ENCODE measurements around the gene TUBB2B.

The TUBB2B gene

GRCh38 chr6:3227363-3228045 lies at the start of gene TUBB2B:
Gene TUBB2B (minus strand): TSS chr6:3227653. CDS start chr6:3227543, 110 bp downstream.
- no peak for DNase-seq (ENCODE audit: low read depth)

DNA sequence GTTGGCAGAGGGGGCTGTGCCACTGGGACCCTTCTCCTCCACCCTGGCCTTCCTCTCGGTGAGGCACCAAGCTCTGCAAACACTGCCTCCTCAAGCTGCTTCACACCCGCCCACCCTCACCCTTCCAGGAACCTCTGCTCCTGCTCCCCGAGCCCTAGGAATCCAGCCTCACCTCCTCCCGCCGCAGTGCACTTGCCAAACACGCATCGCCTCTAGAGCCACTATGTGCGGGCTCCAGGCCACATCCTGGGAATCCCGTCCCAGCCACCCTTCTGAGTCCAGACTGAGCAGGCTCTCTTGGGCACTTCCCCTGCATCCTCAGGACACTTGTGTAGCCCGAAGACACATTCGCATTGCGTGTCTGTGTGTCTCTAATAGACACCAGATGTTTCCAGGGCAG lies 49.8 kb upstream of the TUBB2B start:
- DNase-seq (ENCODE audit: low read depth), result no peak

GRCh38 chr6:3276174-3277167 lies 49.0 kb upstream of the TUBB2B start:
- DNase-seq (ENCODE audit: low read depth), result no peak

- DNase-seq (ENCODE audit: low read depth), result no peak
These were observed 46.5 kb upstream of the TUBB2B start for GRCh38 chr6:3273707-3274521.

DNA sequence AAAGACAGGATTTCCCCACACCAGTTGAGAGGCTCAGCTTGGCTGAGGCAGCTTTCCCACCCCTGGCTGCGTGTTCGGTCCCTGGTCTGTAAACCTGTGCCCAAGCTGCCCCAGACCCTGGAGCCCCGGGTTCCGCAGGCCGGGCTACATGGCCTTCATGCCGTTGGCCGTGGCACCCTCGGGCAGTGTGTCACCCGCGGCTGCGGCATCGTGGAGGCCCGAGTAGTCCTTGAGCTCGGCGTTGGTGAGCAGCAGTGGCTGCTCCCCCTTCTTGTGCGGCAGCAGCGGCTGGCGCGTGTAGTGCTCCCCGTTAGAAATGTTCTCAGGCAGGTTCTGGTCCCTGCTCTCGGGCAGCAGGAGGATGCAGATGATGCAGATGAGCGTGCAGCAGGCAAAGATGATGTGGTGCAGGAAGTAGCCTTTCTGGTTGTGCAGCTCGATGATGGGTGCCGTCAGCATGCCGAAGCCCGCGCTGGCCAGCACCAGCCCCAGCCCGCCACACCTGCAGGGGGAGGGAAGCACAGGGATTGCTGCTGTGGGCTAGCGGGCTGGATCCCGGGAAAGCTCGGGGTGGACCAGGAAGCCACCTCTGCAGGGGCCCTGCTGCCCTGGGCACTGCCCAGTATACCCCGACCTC lies 45.6 kb upstream of the TUBB2B start:
- no peak for DNase-seq (ENCODE audit: low read depth)

DNA sequence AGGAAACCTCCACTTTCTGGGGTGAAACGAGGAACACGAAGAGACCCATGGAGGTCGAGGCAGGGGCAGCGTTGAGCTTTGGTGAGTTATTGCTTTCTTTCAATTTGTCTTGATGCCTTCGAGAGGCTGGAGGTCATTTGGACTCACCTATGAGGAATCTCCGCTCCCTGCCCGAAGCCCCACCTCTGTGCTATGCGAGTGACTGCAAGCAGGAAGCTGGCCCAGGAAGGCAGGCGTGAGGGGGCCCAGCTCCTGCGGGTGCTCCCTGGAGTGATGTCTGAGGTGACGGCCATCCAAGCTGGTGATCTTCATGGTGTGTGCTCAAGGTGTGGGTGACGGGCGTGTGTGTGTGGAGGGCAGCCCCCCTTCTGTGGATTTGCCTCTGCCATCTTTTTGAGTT lies 44.3 kb upstream of the TUBB2B start:
- no peak for DNase-seq (ENCODE audit: low read depth)

- DNase-seq (ENCODE audit: low read depth), result no peak
These were observed 42.8 kb upstream of the TUBB2B start for GRCh38 chr6:3270258-3270657.

DNA sequence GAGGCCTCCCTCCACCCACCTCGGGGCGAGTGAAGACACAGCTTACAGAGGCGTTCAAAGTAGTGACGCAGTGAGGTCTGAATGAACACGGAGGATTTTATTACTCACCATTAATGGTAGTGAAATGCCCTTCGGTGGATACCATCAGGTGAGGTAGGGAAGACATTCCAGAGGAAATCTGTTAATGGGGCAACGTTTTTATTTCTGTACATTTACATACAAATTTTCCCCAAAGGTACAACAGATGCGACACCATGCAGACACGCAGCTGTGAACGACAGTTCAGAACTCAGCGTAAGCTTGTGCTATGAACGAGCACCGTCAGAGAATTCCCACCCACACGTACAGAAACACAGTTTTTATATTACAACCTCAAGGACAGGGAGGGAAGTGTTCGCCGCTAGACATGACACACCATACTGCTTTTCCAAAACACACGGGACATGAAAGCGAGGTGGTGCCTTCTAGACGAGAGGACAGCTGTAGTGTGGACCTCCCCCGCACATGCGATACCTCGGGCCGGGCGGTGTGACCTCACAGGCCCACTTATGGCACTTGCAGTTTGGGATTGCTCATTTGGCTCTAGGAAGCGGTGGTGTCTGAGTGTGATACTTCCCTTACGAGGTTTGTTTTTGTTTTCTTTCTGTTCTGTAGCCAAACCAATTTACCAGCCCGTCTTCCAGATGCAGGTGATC lies 42.0 kb upstream of the TUBB2B start:
- DNase-seq (ENCODE audit: low read depth), result no peak

DNA sequence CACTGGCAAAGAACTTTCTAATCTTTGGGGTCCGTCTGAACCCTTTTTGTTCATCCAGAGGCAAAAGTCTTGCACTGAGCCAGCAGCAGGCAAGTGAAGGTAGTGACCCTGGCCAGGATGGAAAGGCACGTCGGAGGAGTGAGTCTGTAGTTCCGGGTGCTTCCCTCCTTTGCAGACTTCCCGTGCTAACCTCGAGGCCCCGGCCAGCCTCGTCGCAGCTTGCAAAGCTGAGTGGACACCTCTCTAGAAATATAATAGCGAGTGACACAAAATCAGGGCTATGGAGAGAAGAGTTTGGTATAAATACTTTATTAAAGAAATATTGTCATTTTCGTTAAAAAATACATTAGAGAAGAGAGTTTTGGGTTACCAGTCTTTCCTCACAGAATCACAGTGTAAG lies 41.2 kb upstream of the TUBB2B start:
- DNase-seq (ENCODE audit: low read depth), result no peak

DNA sequence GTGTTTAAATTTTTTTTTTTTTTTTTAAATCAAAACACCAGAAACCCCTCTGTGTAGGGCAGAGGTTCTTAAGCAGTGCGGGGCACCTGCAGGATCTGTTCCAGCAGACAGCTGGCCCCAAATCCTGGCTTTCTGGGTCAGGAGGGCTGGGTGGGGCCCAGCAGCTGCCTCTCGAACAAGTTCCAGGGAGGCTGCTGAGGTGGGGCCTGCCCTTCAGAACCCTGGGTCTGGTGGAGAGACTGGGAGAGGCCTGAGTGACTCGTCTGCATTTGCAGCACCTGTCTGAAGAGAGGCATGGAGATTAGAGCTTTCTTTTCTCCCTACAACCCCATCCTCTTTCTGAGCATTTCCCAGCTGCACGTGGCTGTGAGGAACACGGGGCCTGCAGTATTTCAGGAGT lies 39.7 kb upstream of the TUBB2B start:
- DNase-seq (ENCODE audit: low read depth), result no peak

DNA sequence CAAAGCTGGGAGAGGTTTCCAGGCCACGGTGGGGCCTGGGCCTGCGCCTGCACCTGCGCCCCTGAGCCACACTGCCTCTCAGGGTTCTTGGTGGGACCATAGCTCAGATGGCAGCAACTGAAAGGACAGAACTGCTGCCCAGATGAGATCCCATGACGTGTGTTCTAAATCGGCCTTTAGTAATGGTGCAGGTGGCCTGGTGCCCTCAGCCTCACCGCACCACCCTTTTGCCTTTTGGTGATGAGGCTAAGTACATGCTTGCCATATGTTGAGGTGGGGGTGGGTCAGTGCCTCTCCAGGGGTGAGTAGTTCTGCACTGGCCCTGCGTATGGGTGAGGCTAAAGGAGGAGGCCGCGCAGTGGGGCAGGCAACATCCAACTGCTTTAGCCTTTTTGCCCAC lies 38.7 kb upstream of the TUBB2B start:
- no peak for DNase-seq (ENCODE audit: low read depth)

DNA sequence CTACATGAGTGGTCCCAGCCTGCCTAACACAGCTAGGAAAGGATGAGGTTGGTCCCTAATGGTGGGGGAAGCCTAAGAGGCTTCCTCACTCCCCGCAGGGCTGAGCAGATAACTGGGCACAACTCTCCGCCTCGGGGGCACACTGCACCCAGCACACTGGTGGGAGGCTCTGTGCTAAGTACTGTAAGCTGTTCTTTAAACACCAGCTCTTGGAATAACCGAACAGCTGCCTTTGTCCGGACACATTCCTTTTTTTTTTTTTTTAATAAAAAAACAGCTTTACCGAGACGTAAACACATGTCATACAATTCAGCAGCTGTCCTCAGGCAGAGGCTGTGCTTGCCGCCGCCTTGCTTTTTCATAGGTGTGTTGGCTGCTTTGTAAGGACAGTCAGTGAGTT lies 38.2 kb upstream of the TUBB2B start:
- DNase-seq (ENCODE audit: low read depth), result no peak

- no peak for DNase-seq (ENCODE audit: low read depth)
These were observed 36.9 kb upstream of the TUBB2B start for GRCh38 chr6:3264356-3264755.

- no peak for DNase-seq (ENCODE audit: low read depth)
These were observed 35.6 kb upstream of the TUBB2B start for GRCh38 chr6:3263096-3263495.

DNA sequence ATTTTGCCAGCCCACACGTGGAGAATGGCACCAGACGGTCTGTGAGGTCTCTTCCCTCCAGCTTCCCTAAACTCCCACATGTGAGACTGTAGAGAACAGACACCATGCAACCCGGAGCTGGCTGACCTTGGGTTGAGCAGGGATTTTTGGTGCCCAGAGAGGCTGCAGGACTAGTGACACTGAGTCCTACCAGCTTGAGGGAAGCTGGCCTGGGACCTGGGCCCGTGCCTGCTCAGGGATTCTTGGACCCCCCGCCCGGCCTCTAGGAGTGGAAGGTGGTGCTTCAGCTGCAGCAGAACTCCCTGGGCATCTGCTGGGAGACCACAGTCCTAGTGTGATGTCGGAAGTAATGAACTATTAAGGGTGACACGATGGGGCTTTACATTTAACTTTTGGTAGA lies 34.5 kb upstream of the TUBB2B start:
- no peak for DNase-seq (ENCODE audit: low read depth)

DNA sequence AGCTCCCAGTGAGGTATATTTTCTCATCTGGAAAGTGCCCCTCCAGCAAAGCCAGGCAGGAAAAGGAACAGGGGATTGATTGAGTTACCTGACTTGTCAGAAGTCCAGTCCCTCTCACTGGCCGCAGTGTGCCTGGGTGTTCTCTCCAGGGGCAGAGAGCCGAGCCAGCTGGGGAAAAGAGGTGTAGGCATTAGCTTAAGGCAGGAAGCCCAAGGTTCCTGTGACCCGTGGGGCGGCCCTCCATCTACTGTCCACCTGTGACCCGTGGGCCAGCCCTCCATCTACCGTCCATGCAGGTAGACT lies 34.0 kb upstream of the TUBB2B start:
- DNase-seq (ENCODE audit: low read depth), result no peak

DNA sequence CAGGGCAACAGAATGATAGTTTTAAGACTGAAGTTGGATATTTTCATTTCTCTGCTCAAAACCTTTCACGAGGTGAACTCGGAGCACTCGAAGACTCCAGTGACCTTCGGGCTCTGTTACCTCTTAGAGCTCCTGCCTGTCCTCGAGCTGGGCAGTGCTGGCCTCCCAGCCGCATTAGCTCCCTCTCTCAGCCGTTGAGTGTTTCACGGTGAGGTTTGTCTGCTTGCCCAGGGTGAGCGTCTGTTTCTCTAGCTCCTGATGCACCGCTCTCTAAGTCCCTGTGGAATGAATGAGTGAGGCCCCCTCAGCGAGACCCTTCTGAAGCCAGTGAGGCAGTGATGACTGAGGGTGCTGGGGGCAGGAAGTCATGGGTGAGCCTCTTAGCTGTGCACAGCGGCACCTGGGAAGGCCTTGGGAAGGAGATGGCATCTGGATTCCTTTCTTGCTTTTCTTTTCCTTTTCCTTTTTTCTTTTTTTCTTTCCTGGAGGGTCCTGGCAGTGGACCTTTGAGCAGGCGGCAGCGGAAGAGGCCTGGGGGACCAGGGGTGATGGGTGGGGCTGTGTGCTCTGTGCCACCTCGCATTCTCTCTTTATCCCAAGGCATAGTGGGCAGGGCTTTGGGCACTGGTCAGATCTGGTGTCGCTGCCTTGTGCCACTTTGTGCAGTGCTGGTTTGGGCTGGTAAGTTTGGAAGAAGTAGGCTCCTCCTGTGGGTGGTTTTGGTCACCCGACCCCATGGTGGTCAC lies 33.5 kb upstream of the TUBB2B start:
- no peak for DNase-seq (ENCODE audit: low read depth)

GRCh38 chr6:3260296-3260695 lies 32.8 kb upstream of the TUBB2B start:
- DNase-seq (ENCODE audit: low read depth), result no peak

DNA sequence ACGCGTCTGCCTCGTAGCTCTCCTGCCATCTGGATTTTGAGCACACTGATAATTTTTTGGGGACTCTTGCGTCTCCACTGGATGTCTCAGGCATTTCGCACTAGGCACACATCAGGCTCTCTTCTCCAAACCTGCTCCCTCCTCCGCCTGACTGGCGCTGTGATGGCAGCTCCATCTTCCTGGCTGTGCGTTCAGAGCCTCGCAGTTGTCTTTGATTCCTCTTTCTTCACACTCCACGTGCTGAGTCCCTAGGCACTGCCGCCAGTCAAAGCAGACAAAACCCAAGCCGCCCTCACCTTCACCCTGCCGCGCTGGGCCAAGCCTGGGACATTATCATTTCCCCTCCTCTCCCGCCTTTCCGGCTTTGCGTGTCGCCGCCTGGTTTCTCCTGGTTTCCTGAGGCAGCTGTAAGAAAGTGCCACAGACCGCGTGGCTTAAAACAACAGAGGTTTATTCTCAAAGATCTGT lies 32.1 kb upstream of the TUBB2B start:
- DNase-seq (ENCODE audit: low read depth), result no peak

DNA sequence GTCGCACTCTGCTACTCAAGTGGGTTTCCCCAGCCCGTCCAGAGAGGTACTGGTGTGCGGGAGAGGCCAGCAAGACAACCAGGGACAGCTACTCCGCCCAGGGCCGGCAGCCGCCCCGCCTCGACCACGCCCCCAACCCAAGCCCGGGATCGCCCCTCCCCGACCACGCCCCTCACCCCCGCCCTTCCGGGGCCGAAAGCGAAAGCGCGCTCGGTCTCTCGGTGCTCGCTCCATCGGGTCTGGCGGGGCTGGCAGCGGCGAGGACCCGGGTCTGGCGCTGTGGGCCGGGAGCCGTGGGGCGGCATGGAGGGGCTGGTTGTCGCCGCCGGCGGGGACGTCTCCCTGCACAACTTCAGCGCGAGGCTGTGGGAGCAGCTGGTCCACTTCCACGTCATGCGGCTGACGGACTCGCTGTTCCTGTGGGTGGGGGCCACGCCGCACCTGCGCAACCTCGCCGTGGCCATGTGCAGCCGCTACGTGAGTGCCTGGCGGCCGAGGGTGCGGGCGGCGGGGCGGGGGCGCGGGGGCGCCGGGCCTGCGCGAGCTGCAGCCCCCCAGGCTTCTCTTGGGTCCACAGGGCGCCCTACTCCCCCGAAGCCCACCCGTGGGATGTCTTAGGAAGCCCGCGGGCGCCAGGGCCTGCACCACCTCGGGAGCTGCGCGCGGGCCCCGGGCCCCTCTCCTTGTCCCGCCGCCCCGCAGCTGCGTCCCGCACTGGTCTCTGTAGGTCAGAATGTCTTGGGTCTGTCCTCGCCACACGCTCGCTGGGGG lies 31.5 kb upstream of the TUBB2B start, which contains the start of gene PSMG4:
PSMG4 (plus strand) TSS at position 228 of the 771 bp plus-strand sequence; CDS start at position 304, 76 bp downstream.
- peak; percentile 50 for DNase-seq (ENCODE audit: low read depth)
